Measurements from ENCODE around the gene SUSD4.
"Not testable (repeated sequence)": the region's sequence is repeated elsewhere in the genome, so short reads cannot be mapped to it uniquely, and the experiment has no call there.

The SUSD4 gene

GRCh38 chr1:223405507-223405906, 41.5 kb upstream of the SUSD4 start:
- Histone ChIP-seq H3K27me3 (no peaks in the 10 kb centered on the region), H3K9me3 (no peaks in the 10 kb centered on the region), H3K36me3 (no peaks in the 10 kb centered on the region), H3K4me1 (no peaks in the 10 kb centered on the region), H3K4me3 (ENCODE audit: low read depth, low read length) (no peak overlapping the region)
- no peak for DNase-seq
- TF ChIP-seq, protein P1, sequence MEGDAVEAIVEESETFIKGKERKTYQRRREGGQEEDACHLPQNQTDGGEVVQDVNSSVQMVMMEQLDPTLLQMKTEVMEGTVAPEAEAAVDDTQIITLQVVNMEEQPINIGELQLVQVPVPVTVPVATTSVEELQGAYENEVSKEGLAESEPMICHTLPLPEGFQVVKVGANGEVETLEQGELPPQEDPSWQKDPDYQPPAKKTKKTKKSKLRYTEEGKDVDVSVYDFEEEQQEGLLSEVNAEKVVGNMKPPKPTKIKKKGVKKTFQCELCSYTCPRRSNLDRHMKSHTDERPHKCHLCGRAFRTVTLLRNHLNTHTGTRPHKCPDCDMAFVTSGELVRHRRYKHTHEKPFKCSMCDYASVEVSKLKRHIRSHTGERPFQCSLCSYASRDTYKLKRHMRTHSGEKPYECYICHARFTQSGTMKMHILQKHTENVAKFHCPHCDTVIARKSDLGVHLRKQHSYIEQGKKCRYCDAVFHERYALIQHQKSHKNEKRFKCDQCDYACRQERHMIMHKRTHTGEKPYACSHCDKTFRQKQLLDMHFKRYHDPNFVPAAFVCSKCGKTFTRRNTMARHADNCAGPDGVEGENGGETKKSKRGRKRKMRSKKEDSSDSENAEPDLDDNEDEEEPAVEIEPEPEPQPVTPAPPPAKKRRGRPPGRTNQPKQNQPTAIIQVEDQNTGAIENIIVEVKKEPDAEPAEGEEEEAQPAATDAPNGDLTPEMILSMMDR (IDR thresholded peaks at IDR 0.05; ENCODE audit: low read depth, low read length), result no peak

GRCh38 chr1:223403184-223403815, 39.3 kb upstream of the SUSD4 start:
- Histone ChIP-seq H3K4me1 (no peaks in the 10 kb centered on the region), H3K36me3 (no peaks in the 10 kb centered on the region), H3K27me3 (no peaks in the 10 kb centered on the region), H3K9me3 (no peaks in the 10 kb centered on the region), H3K4me3 (ENCODE audit: low read depth, low read length) (no peak overlapping the region)
- TF ChIP-seq, protein P1 (IDR thresholded peaks at IDR 0.05; ENCODE audit: low read depth, low read length), result no peak
- DNase-seq, result no peak

DNA sequence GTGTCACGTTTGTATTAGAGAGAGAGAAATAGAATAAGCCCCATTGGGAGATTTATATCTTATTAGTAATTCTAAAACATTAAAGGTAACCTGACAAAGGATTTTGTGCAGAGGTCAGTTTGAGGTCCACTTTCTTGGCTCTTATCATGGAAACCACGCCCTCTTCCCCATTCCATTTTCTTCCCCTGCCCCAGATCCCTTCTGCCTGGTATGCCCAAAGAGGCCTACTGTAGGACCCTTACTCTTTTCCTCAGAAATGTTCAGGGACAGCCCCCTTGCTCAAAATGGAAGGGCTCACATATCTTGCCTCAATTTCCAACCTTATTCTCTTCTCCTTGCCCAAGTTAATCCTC, 38.8 kb upstream of the SUSD4 start:
- Histone ChIP-seq H3K4me1 (no peaks in the 10 kb centered on the region), H3K27me3 (no peaks in the 10 kb centered on the region), H3K36me3 (no peaks in the 10 kb centered on the region), H3K4me3 (ENCODE audit: low read depth, low read length) (no peak overlapping the region), H3K9me3 (no peaks in the 10 kb centered on the region)
- DNase-seq, result no peak
- TF ChIP-seq, protein P1 (IDR thresholded peaks at IDR 0.05; ENCODE audit: low read depth, low read length), result no peak

GRCh38 chr1:223401873-223402789, 38.2 kb upstream of the SUSD4 start:
- DNase-seq, result no peak
- Histone ChIP-seq H3K4me3 (ENCODE audit: low read depth, low read length) (no peak overlapping the region), H3K36me3 (no peaks in the 10 kb centered on the region), H3K4me1 (no peaks in the 10 kb centered on the region), H3K27me3 (no peaks in the 10 kb centered on the region), H3K9me3 (no peaks in the 10 kb centered on the region)
- TF ChIP-seq, protein P1 (IDR thresholded peaks at IDR 0.05; ENCODE audit: low read depth, low read length), result no peak

DNA sequence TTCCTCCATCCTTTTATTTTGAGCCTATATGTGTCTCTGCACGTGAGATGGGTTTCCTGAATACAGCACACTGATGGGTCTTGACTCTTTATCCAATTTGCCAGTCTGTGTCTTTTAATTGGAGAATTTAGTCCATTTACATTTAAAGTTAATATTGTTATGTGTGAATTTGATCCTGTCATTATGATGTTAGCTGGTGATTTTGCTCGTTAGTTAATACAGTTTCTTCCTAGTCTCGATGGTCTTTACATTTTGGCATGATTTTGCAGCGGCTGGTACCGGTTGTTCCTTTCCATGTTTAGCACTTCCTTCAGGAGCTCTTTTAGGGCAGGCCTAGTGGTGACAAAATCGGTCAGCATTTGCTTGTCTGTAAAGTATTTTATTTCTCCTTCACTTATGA, 35.4 kb upstream of the SUSD4 start:
- H3K4me3 ChIP-seq (ENCODE audit: low read depth, low read length); H3K36me3 ChIP-seq; DNase-seq; H3K4me1 ChIP-seq; H3K9me3 ChIP-seq; H3K27me3 ChIP-seq: not testable (repeated sequence)

- Histone ChIP-seq H3K4me1 (no peaks in the 10 kb centered on the region), H3K36me3 (no peaks in the 10 kb centered on the region), H3K4me3 (ENCODE audit: low read depth, low read length) (no peak overlapping the region), H3K27me3 (peaks cover 14% of the 10 kb centered on the region), H3K9me3 (no peaks in the 10 kb centered on the region)
- TF ChIP-seq, protein P1 (IDR thresholded peaks at IDR 0.05; ENCODE audit: low read depth, low read length), result no peak
- no peak for DNase-seq
Measured at GRCh38 chr1:223394706-223395105, 30.7 kb upstream of the SUSD4 start.
